ENCODE data around the gene RASAL1.
"Not testable (repeated sequence)": the region's sequence is repeated elsewhere in the genome, so short reads cannot be mapped to it uniquely, and the experiment has no call there.

RASAL1 gene

DNA sequence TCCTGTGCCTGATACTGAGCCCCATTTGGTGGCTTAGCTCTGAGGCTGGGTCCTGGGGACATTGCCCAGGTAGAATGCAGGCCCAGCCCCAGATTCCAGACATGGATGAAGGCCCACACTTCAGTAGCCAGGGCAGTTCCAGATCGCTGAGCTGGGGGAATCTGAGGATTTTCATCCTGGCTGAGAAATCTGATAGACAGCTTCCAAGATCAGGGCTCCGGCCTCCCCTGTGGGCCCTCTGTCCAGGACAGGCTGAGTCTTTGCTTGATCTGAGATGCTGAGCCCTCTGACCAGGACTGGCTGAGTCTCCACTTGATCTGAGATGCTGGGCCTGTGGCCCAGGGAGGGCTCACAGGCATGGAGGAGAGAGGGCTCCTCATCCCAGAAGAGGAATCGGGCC lies 3.3 kb upstream of the RASAL1 start:
- no peak for DNase-seq

DNA sequence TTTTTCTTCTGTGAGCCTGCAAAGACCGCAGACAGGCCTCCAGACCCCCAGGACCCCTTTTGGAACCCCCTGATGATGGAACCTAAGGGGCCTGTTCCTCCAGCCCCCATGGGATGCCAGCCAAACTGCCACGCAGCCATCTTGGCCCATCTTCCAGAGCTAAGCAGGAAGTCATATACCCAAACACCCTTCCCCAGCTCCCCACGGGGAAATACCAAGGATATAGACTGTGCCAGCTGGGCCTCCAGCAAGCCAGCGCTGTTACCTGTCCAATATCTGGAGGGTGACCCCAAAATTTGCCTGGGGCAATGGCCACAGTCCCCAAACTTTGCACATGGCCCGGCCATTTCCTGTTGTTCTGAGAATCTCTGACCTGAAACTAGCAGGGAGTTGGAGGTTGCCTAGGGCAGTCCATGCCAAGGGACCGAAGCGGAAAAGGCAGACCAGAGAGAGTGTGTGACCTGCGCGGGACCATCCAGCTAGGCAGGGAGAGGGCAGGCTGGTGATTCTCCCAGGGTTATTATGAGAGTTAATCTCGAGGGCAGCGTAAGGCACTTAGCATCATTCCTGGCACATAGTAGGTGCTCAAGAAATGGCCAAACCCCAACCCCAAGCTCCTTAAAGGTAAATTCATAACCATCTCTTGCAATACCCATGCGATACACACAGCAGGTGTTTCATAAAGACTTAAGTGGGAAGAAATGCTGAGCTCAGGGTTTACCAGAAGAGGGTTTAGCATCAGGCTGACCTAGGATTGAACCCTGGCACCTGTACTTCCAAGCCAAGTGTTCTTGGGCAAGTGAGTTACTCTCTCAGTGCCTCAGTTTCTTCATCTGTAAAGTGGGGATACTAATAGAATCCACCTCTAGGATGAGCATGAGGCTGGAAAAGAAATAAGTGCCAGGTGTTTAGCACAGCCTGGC lies 2.6 kb upstream of the RASAL1 start:
- no peak for DNase-seq

DNA sequence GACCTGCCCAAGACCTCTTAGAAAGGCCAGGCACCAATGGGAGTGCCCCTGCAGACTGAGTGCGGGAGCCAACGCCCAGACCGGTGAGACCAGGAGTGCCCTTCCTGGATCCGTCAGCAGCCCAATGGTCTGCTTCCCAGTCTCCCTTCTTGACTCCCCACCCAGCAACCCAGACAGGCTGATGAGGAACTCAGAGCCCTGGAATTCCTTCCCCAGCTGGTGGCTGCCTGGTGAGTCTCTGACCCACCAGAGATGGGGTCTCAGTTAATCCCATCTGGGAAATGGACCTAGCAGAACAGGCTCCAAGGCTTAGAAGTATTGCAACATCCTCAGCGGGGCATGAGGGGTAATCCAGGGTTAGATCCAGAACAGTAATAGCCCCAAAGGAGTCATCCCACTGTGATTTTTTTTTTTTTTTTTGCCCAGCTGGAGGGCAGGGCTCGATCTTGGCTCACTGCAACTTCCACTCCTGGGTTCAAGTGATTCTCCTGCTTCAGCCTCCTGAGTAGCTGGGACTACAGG lies 1.5 kb upstream of the RASAL1 start:
- no peak for DNase-seq

DNA sequence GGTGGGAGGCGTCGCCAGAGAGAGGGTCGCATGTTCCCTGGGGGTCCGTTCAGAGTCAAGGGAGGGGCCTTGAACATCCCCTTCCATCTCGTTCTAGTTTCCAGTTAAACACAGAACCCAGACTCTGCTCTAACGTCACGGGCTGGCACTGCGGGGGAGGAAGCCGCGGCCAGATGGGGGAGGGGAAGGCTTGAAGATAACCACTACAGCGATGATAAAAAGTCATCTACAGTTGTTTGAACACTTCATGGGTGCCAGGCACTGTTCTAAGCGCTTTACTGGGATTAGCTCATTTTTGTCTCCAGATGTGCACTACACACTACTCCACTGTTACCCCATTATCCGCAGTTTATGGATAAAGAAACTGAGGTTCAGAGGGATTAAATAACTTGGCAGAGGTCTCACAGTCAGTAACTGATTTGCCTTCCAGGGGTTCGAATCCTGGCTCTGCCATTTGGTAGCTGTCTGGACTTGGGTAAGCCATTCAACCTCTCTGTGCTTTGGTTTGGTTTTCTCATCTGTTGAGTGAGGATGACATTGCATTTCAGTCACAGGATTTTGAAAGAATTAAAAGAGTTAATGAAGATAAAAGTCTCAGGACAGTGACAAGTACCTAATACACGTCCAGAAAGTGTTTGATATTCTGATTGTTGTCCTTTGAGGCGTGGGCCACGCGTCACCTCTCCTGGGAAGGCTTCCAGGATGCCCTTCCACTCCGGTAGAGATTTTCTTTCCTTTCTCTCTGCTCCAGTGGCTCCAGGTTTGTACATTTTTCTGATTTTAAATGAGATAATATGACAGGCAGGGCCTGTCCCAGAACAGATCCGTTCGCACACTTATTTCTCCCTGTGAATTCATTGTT lies 798 bp upstream of the RASAL1 start:
- peak; percentile 69 for DNase-seq

DNA sequence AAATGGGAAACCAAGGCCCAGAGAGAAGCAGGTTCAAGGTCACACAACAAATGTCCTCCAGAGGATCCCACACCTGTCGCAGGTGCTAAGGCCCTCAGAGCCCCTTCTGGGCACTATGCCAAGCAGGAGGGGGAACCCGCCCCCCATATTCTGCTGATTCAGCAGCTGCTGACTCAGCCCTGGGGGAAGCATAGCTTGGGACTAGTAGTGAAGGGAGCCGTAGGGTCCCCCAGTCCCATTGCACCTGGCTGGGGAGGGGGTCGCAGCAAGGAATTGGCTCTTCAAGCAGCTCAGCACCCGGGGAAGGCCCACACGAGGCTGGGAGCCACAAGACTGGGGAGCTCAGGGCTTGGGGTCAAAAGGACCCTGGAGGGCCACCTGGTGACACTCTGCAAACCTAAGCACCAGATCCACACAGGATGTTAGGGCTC lies 1.0 kb downstream of the RASAL1 start:
- DNase-seq = no peak

DNA sequence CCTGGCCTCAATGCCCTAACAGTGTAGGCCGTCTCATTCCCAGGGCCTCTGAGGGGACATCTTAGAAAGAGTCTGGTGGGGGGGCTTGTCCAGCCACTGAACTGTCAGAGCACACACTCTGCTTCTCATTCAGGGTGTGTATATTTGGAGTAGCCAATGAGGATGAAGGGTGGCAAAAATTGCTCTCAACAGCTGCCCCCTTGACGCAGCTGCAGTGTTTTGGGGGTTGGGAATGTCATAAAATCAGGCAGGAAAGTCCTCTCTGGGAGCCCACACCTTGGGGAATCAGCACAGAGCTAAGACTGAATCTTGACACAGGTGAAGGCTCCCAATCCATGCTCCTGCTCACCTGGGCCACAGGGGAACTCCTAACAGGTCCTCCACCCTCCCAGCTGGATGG lies 1.5 kb downstream of the RASAL1 start:
- DNase-seq = no peak

DNA sequence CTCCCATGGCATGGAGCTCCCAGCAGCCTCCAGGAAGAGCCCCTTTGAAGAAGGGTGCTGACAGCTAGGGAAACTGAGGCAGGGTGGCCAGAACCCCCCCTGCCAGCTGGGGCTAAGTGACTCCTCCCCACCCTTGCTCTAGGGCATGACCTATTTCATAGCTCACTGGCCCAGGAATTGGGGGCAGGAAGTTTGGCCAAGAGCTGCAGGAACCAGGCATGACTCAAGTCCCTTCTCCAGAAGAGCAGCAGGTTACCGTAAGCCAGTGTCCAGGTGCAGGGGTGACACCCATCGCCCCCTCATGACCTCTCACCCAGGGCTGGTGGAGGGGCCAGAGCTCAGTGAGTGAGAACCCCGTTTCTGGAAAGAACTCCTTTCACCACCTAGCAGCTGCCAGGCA lies 1.9 kb downstream of the RASAL1 start:
- no peak for DNase-seq

DNA sequence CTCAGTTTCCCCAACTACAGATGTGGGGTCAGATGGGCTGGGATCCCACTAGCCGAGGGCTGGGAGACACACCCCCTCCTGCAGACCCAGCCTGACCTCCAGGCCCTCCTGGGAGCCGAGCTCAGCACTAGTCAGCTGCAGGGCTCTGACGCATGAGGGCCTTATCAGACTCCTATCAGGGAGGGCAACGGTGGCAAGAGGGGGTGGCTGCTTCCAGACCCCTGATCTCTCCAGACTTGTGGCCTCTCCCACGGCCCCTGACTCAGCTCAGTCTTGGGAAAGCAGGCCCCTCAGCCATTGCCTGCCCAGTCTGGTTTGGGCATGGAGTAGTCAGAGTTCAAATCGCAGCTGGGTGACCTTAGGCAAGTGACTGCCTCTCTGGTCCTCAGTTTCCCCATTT lies 2.5 kb downstream of the RASAL1 start:
- no peak for DNase-seq

DNA sequence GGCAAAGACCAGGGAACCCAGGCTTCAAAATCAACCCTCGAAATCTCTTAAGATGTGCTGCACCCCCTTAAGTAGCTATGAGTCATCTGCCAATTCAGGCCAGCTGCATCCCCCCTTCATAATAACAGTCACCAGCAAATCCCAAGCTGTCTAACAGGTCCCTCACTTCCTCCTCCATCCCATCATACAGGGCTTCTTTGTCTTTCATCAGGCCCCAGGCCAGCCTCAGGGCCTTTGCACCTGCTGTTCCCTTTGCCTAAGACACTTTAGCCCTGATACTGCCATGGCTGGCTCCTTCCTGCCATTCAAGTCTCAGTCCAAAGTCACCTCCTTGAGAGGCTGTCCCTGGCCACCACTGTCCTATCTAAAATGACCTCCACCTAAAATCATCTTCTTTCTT lies 4.0 kb downstream of the RASAL1 start:
- no peak for DNase-seq

DNA sequence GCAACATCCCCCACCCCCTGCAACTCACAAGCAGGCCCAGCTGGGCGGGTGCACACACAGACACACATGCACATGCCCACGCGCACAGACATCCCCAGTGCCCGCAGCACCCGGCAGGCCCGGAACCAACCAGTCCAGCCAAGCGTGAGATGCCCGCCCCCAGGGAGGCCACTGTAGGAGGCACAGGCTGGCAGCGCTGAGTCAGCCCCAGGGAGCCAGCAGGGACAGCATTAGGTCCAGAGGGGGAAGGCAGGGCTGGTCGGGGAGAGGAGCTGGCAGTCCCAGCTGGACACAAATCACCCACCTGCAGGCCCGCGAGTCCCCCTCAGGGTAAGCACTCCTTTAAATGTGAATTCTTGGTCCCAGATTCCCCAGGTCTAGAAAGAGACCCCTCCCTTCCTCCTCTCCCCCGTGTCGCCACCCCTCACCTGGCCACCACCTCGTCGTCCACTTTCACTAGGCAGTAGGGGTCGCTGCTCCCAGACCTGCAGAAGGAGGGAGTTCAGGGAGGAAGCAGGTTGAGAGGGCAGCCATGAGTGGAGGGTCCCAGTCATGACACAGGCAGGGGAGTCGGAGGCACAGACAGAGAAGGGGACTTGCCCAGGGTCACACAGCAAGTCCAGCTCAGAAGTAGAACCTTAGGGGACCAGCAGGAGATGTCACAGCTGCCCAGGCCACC lies 5.0 kb downstream of the RASAL1 start:
- DNase-seq = no peak

DNA sequence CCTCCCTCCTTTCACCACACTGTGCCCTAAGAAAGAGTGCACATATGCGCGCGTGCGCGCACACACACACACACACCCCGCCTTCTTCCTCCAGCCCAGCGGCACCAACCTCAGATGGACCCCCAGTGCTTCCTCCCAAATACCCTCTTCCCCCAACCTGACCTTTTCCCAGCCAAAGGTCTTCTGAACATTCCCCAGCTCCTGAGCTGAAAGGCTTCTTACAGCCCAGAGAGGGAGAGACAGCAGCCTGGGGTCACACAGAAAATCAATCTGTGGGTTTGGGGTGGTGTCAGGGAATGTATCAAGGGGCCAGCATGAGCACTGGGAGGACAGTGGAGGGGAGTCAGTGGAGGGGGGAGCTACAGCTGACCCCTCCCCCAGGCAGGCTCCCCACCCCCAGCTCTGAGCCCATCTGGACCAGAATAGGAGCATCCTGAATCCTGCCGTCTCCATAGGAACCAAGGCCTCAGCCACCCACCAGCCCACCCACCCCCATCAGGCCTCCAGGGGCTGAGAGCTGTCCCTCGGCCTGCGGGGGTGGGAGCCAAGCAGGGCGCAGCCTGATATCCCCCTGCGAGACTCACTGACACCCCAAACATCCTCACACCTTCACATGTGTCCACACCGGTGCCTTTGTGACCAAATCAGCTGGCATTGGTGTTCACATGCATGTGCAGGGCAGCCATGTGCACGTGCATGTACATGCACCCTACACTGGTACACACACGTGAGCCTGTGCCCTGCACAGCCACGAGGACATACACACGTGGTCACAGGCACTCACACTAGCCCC lies 5.7 kb downstream of the RASAL1 start:
- DNase-seq = no peak

DNA sequence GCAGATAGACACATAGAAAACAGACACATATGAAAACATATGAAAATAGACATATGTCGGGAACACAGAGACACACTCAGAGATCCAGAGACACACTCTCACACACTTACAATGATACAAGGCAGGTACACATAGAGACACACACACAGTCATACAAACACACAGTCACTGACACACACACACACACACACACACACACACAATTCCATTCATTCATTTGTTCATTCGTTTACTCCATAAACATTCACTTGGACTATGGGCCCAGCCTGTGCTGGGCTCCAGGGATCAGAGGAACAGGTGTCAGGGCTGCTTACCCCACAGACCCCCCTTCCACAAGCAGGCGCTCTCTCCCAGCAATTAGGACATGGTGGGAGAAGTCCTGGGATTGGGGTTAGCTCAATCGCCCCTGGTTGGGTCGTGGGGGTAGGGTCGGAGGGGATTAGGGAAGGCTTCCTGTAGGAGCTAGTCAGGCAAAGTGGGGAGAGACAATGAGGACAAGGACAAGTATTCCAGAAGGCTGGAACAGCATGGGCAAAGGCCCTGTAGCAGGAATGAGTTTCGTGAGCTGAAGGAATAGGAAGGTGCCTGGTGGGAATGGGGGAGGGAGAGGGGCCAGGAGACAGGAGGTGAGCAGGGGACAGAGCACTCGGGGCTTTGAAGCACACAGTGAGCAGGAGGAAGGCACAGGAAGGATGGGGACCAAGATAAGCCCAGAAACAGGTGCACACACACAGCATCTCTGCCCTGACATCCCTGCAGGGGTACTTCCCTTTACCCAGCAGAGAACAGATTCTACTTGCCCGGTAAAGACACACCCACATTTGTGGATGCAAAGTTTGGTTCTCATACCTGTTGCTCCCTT lies 6.5 kb downstream of the RASAL1 start:
- DNase-seq = no peak

DNA sequence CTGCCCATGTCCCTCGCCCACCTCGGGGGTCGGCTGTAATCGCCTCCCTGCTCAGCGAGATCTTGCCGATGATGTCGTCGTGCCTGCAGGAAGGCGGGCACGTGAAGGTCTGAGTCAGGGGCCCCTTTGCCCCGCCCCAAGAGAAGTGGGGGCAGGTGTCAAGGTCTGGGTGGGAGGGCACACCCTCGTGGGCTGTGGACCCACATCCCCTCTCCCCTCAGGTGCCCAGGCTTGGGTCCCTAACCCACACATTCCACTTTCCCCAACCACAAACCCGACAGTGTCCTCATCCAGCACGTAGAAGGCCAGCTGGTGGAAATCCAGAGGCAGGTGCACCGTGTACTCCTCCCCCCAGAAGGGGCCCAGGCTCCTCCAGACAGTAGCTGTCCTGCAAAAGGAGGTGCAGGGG lies 7.8 kb downstream of the RASAL1 start:
- no peak for DNase-seq

DNA sequence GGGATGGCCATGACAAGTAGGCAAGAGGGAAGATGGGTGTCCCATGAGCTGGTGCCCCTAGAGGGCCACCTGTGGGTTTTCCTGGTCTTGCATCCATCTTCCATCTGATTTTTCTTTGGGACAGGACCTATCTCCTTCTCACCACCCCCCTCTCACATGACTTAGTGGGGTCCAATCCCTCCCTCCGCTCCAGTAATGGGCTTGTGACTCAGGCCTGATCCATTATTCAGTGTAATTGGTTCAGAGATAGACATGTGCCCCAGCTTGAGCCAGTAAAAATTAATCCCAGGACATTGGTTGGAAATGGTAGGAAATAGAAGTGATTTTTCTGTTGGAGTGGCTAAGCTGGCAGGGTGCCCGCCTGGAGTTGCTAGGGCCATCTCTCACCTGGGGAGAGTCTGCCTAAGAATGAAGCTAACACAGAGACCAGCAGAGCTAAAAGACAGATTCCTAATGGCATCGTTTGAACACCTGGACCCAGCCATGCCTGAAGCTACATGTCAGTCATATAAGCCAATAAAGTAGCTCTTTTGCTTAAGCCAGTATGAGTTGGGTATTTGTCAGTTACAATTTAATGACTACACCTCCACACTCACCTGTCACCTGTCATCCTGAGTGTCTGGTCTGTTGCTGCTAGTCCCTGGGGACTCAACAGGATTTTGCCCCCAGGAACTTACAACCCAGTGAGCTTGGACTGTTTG lies 14.7 kb downstream of the RASAL1 start:
- no peak for DNase-seq

DNA sequence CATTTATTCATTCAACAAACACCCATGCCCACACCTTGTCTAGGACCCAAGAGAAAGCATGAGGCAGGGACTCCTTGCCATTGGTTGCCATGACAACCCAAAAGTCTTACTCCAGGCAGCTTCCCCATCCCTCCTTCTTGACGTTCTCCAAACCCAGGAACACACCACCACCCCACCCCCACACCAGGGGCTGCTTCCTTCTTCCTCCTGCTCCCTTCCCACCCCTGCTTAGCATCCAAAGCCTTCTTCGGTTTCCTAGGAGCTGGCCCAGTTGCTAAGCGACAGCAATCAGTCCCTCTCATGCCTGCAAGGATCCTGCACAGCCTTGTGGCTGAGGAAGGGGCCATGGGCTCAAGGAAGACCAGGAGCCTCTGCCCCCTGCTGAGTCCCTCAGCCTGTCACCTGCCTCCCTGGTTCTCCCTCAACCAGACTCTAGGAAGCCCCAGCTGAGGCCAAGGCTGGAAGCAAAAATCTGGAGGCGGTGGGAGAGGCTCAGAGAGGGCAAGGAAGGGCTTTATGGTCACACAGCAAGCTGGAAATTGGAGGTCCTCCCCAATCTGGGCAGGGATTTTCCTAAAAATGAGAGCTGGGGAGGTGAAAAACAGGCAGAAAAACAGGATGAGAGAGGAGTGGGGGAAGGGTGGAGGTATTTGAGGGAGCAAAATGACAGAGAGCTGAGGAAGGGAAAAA lies 15.4 kb downstream of the RASAL1 start:
- no peak for DNase-seq

DNA sequence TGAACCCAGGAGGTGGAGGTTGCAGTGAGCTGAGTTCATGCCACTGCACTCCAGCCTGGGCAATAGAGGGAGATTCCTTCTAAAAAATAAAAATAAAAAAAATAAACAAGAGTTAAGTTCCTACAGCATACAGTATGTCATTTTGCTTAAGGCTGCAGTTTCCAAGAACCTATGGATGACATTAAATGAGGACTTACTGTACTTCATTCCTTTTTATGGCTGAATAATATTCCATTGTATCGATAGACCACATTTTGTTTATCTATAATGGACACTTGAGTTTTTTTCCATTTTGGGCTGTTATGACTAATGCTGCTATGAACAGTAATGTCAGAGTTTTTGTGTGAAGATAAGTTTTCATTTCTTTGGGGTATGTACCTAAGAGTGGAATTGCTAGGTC lies 17.4 kb downstream of the RASAL1 start:
- no peak for DNase-seq

DNA sequence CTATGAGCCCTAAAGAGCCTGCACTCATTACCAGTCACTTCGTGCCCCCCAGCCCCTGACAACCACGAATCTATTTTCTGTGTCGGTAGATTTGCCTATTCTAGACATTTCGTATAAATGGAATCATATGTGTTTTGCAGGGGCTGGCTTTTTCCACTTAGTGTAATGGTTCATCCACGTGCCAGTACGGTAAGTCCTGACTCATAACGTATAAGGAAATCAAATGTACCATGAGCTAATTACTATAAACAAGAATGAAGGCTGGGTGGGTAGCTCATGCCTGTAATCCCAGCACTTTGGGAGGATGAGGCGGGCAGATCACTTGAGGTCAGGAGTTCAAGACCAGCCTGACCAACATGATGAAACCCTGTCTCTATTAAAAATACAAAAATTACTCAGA lies 17.9 kb downstream of the RASAL1 start:
- DNase-seq = not testable (repeated sequence)

DNA sequence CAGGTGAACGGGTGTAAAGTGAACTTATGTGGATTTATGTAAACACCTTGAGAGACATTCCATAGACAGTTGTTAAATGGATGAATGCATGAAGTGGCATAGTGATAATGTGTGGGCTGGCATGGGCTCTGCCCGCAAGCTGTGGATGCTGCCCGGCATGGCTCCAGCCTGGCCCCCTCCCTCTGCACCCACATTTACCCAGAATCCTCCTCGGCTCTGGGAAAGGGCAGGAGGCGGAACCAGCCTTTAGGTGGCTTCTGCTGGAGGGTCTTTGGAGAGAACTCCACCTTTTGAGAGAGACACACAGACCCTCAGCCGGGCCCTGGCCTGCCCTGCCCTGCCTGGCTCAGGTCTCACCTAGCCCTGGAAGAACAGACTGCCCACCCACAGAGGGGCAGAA lies 18.7 kb downstream of the RASAL1 start:
- DNase-seq = no peak

DNA sequence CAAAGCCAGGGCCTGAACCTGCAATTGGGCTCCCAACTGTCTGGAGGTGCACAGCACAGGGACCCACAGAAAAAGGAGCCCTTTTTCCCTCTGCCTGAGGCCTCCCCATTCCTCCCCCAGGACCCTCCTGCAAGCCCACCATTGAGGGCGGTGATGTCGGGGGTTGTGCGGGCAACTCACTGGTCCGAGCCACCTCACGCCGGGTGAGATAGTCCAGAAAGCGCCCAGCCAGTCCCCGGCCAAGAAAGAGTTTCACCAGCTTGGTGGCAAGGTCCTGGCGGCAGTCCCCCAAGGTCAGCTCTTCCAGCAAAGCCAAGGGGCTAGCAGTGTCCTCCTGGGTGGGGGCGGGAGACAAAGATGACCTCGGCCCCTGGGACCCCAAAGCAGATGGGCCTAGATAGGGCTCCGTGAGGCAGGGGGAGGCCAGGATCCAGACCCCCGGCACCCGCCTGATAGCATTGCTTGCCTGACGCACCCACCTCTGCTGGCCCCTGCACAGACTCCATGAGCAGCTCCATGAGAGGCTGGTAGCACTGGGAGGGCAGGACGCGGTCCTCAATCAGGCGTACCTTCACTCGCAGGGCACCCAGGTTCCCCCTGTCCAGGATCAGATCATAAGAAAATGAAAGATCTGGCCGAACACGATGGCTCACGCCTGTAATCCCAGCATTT lies 20.0 kb downstream of the RASAL1 start:
- no peak for DNase-seq
